Mammary epithelial cell (primary cell): ENCODE results near the gene SIK2.

ENCODE experiments used
- CTCF ChIP-seq, 2 donors: IDR thresholded peaks in 1 of 2; conservative IDR thresholded peaks in 1 of 2; 2 replicates each; pipeline ENCODE4 v1.5.1; 2011 to 2012; ENCODE audit warnings: inconsistent platforms in 2 of 2, low read length in 2 of 2, mild to moderate bottlenecking in 2 of 2, control low read depth in 1 of 2, low read depth in 1 of 2; ENCODE audit not compliant: insufficient read depth in 1 of 2; ENCODE audit errors: extremely low read depth in 1 of 2
- EZH2 ChIP-seq: IDR thresholded peaks from 2 replicates; pipeline ENCODE4 v1.6.1; 2012; ENCODE audit warnings: low read length, inconsistent platforms, borderline replicate concordance

DNA sequence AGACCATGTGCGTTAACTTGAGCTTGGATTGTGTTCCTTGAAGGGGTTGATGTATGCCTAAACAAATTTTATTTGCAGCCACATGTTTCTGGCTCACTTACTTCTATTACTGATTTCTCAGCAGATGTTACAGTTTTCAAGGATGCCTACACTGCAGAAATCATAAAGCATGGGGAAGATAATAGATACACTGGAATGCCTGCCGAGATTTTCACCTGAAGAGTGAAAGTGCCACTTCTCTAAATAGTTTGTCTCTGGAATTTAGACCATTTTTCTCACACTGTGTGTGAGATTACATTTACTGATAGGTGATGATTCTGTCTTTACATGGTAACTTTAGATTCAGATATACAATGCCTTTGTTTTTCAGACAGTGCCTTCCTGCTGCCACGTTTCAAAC lies 81.6 kb downstream of the SIK2 start:
- TF ChIP-seq CTCF (conservative IDR thresholded peaks at IDR 0.05 in 1 of 2, IDR thresholded peaks at IDR 0.05 in 1 of 2; ENCODE audit: extremely low read depth in 1 of 2, insufficient read depth in 1 of 2, low read depth in 1 of 2, low read length in 2 of 2): no peak
- no peak for TF ChIP-seq EZH2
